ENCODE results near the gene PPP1R15B. TPM values are rescaled to one million over a fixed set of nuclear protein-coding genes. Genes with fewer than 3 reads are reported as not detected.

The PPP1R15B gene
- total and polyA plus RNA-seq, 10 of the 15 experiments (the other 5 are each of a cell fraction or from before 2014, with no cell fraction given) = 13.9 to 38.1 (median 26.5) TPM

DNA sequence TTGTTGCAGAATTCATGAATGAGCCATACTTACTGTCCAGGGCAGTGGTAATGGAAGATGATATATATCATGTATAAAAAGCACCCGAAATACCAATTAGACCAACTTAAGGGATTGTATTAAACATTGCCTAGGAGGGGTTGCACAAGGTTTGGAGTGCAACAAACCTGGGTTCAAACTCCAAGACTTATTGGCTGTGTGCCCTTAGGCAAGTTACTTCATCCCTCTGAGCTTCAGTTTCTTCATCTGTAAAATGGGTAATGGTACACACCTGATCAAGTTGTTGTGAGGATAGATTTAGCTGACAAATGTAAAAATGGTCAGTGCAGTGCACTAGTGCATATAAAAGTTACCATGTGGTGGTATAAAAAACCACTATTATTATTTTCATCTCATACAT is 9.8 kb upstream of the PPP1R15B start:
- H3K4me2 ChIP-seq (ENCODE audit: control insufficient read depth, insufficient read depth) = no peak overlapping the region
- DNase-seq (ENCODE audit: low read depth, low spot score) (no peak), FAIRE-seq (no peak), ATAC-seq (no peak)
- ChIA-PET POLR2A (interaction anchor here (0.5 to 0.6 kb wide), 2 partner anchors 87 to 93 kb away, joined by 3 read pairs; no protein-coding TSS in a partner anchor), SMC1A (ENCODE audit: uncharacterized antibody, unreplicated experiment) (interaction anchor here (33.8 kb wide), 1 partner anchor 78 kb away, joined by 939 read pairs; the partner anchor contains the start of gene PIK3C2B), RAD21 (ENCODE audit: unreplicated experiment) (interaction anchor here (1.1 kb wide), 1 partner anchor 85 kb away, joined by 3 read pairs; no protein-coding TSS in a partner anchor), CTCF (interaction anchor here (0.8 to 51.8 kb wide), 4 partner anchors 10 to 163 kb away, joined by 6 to 2021 read pairs (median 34); partner anchors contain the start of gene PIK3C2B)
- no peak overlapping the region for H3K9ac ChIP-seq (ENCODE audit: control insufficient read depth, insufficient read depth, low read length)
- 94% methylated on average over 1 of the region's 1 CpG for WGBS (ENCODE audit: insufficient coverage, insufficient replicate concordance, low lambda C conversion rate, missing lambda C conversion rate)
- no peak overlapping the region for H2AFZ ChIP-seq (ENCODE audit: control insufficient read depth, low read depth, low read length)
- no peaks in the 10 kb centered on the region for H3K9me3 ChIP-seq (replicated peaks; ENCODE audit: control insufficient read depth, insufficient read depth, low read length)
- H3K27ac ChIP-seq (ENCODE audit: control insufficient read depth, insufficient read depth) = no peak overlapping the region; the same call in 1 of the 2 replicates
- H3K4me1 ChIP-seq (ENCODE audit: control insufficient read depth, insufficient read depth, low read length) = peaks cover 7% of the 10 kb centered on the region; the same call in 1 of the 2 replicates
- H4K20me1 ChIP-seq (ENCODE audit: control insufficient read depth, insufficient read depth) = no peaks in the 10 kb centered on the region
- BruUV-seq (replicated peaks) = no TSS peak
- intact Hi-C loops (cut with micrococcal nuclease; ENCODE audit: unreplicated experiment) = no loop called here
- H3K79me2 ChIP-seq (ENCODE audit: control insufficient read depth, insufficient read depth, low read length) = no peaks in the 10 kb centered on the region
- H3K36me3 ChIP-seq (ENCODE audit: control insufficient read depth in 2 of 2, insufficient read depth in 2 of 2, low read length in 1 of 2) = peaks cover 6 to 15% of the 10 kb centered on the region in 2 experiments
- H3K4me3 ChIP-seq = no peak overlapping the region
- in situ Hi-C loops (cut with MboI) = no loop called here
- no peaks in the 10 kb centered on the region for H3K27me3 ChIP-seq (replicated peaks in 1 of 2; ENCODE audit: control insufficient read depth in 2 of 2, insufficient read depth in 2 of 2, low read length in 1 of 2)
- TF ChIP-seq BCL11A (IDR thresholded peaks at IDR 0.05; ENCODE audit: low read depth, low read length) = no peak
- TF ChIP-seq KAT2A (conservative IDR thresholded peaks at IDR 0.05; ENCODE audit: control insufficient read depth, low read depth, low read length) = no peak
- TF ChIP-seq, protein P1, sequence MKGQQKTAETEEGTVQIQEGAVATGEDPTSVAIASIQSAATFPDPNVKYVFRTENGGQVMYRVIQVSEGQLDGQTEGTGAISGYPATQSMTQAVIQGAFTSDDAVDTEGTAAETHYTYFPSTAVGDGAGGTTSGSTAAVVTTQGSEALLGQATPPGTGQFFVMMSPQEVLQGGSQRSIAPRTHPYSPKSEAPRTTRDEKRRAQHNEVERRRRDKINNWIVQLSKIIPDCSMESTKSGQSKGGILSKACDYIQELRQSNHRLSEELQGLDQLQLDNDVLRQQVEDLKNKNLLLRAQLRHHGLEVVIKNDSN (IDR thresholded peaks at IDR 0.05; ENCODE audit: borderline replicate concordance, extremely low read length, insufficient read depth, low read depth, low read length) = no peak
- no peak for TF ChIP-seq SRF (IDR thresholded peaks at IDR 0.05; ENCODE audit: low read depth in 2 of 2, low read length in 2 of 2)
- TF ChIP-seq ZNF217 (IDR thresholded peaks at IDR 0.05) = no peak
- TF ChIP-seq CBX3 (IDR thresholded peaks at IDR 0.05; ENCODE audit: borderline replicate concordance, low read depth) = no peak
- no peak for TF ChIP-seq BMI1 (IDR thresholded peaks at IDR 0.05; ENCODE audit: borderline replicate concordance)
- TF ChIP-seq NR2C2 (IDR thresholded peaks at IDR 0.05; ENCODE audit: borderline replicate concordance, control insufficient read depth, insufficient read length, low read depth) = no peak
- TF ChIP-seq, protein P2, sequence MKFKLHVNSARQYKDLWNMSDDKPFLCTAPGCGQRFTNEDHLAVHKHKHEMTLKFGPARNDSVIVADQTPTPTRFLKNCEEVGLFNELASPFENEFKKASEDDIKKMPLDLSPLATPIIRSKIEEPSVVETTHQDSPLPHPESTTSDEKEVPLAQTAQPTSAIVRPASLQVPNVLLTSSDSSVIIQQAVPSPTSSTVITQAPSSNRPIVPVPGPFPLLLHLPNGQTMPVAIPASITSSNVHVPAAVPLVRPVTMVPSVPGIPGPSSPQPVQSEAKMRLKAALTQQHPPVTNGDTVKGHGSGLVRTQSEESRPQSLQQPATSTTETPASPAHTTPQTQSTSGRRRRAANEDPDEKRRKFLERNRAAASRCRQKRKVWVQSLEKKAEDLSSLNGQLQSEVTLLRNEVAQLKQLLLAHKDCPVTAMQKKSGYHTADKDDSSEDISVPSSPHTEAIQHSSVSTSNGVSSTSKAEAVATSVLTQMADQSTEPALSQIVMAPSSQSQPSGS (IDR thresholded peaks at IDR 0.05; ENCODE audit: low read length) = no peak

Measured in GM12878 (cell line).